ENCODE results near the gene KRTAP10-6.

GRCh38 chr21:44611551-44611950, 19.2 kb upstream of the KRTAP10-6 start:
- TF ChIP-seq CTCF (IDR thresholded peaks at IDR 0.05) (no peak), POLR2A (IDR thresholded peaks at IDR 0.05) (no peak)

Measured in body of pancreas (tissue), 4 donors.